Motor neuron (in vitro differentiated cells): ENCODE measurements around the gene GAL3ST2. TPM values are rescaled to one million over a fixed set of nuclear protein-coding genes. Genes with fewer than 3 reads are reported as not detected.
A peak's percentile ranks its signal among the peaks of the same experiment; 100 is the strongest.
"Not testable (repeated sequence)": the region's sequence is repeated elsewhere in the genome, so short reads cannot be mapped to it uniquely, and the experiment has no call there.

Experiments used
- ATAC-seq, 8 experiments: fragments of 200-7000 bp; cut with Tn5 transposase; replicated peaks in 6 of 8; 2 replicates each; pipeline ENCODE4 v1.8.0; 2021; ENCODE audit warnings: mild to moderate bottlenecking in 8 of 8, moderate library complexity in 8 of 8
- H3K27ac ChIP-seq, 2 donors: fragments of 250-450 bp; sonication (Bioruptor Pico); 2 replicates each; pipeline ENCODE4 v1.9.0; 2021; ENCODE audit warnings: antibody characterized with exemption in 2 of 2, mild to moderate bottlenecking in 2 of 2, moderate library complexity in 1 of 2
- H3K4me1 ChIP-seq, 2 donors: fragments of 250-450 bp; sonication (Bioruptor Pico); replicated peaks in 1 of 2; 2 replicates each; pipeline ENCODE4 v1.6.1; 2021; ENCODE audit warnings: antibody characterized with exemption in 2 of 2, mild to moderate bottlenecking in 2 of 2, moderate library complexity in 1 of 2
- H3K4me3 ChIP-seq, 5 donors: fragments of 250-450 bp; sonication (Bioruptor Pico); 2 replicates each; pipeline ENCODE4 v1.9.0; 2021; ENCODE audit warnings: antibody characterized with exemption in 5 of 5, mild to moderate bottlenecking in 5 of 5, moderate library complexity in 4 of 5
- WGBS, 10 experiments: fragments of 450-650 bp; shearing (Covaris generic); methylation state at CpG; one replicate each; pipeline ENCODE4 v1.0.0; 2022; 5-methylcytosine and 5-hydroxymethylcytosine counted together
- in situ Hi-C, 9 experiments: fragments of 400-800 bp; cut with MboI; loops; one replicate each; pipeline ENCODE4 v1.15.0; 2021; ENCODE audit warnings: low sequenced_read_pairs in 9 of 9, low pct_unique_long_range_greater_than_20kb in 2 of 9; ENCODE audit not compliant: unreplicated experiment in 9 of 9
- total RNA-seq, 8 experiments: library from RNA; unstranded; fragments of 300-600 nt; gene quantifications; 2 replicates each; pipeline versions ENCODE4 v1.2.3 to v1.2.4, GENCODE V29; 2022

Gene GAL3ST2
- total RNA-seq, 8 experiments from 2014 or later: 0.23 to 0.66 (median 0.43) TPM; not detected in 4

DNA sequence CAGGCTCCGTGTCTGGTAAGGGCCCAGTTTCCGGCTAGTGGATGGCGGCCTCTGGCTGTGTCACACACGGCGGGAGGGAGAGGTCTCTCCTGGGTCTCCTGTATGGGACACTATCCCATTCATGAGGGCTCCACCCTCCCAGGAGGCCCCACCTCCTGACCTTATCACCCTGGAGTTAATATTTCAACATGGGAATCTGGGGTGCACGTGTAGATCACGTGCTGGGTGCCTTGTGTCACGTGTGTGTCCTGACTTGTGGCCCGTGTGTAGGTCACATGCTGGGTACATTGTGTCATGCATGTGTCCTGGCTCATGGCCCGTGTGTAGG lies 42.3 kb downstream of the GAL3ST2 start:
- no peak for ATAC-seq
- Histone ChIP-seq H3K4me1 (no peaks in the 10 kb centered on the region), H3K27ac (no peak overlapping the region), H3K4me3 (no peak overlapping the region)
- 51 to 73% methylated on average over 3 to 6 of the region's 10 CpGs; no CpG with 5 or more reads in 8 of the 10 experiments for WGBS, 10 experiments
- in situ Hi-C loops: no loop called here

GRCh38 chr2:241819947-241820624 lies 43.5 kb downstream of the GAL3ST2 start:
- peak in 1 of 8 experiments; percentile 41 for ATAC-seq
- H3K27ac ChIP-seq, H3K4me3 ChIP-seq, H3K4me1 ChIP-seq, in situ Hi-C loops: not testable (repeated sequence)
- WGBS, 10 experiments: 83 to 90% (median 85%) methylated on average over 2 to 5 of the region's 27 CpGs; no CpG with 5 or more reads in 6 of the 10 experiments

DNA sequence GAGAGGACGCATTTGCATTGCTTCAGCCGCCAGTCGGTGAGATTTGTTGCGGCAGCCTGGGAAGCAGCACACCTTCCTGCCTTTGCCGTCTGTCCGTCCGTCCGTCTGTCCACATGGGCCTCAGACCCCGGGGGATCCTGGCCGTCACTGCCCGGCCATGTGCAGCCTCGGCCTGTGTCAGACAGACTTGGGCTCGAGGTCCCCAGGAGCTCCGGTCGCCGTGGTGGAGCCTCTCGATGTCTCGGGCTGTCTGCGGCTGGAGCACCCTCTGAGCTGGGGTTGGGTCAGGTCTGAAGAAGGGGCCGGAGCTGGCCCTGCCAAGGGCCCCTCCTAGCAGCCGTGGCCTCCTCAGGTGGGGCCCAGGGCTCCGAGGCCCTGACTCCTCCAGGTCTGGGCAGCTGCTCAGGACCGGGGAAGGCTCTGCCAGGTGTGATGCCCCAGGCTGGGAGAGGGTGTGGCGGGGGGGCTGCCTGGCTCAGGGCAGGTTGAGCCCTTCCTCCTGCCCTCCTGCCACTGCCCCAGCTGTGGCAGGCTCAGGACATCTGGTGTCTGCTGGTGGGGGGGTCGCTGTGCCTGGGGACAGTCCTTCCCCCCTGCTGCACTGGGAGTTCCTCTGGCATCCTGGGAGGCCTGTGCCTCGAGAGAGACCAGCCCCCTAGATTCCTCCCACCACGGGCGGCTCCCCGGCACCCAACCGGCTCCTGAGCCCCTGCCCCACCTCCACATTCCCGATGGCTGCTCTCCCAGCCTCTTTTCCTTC lies 44.2 kb downstream of the GAL3ST2 start:
- Histone ChIP-seq H3K4me3 (no peak overlapping the region), H3K27ac (no peak overlapping the region), H3K4me1 (no peaks in the 10 kb centered on the region)
- WGBS, 10 experiments: 73 to 84% methylated on average over 3 to 6 of the region's 31 CpGs; no CpG with 5 or more reads in 8 of the 10 experiments
- ATAC-seq: peak in 3 of 8 experiments; percentile 11 to 27 (median 12)
- in situ Hi-C loops: no loop called here

DNA sequence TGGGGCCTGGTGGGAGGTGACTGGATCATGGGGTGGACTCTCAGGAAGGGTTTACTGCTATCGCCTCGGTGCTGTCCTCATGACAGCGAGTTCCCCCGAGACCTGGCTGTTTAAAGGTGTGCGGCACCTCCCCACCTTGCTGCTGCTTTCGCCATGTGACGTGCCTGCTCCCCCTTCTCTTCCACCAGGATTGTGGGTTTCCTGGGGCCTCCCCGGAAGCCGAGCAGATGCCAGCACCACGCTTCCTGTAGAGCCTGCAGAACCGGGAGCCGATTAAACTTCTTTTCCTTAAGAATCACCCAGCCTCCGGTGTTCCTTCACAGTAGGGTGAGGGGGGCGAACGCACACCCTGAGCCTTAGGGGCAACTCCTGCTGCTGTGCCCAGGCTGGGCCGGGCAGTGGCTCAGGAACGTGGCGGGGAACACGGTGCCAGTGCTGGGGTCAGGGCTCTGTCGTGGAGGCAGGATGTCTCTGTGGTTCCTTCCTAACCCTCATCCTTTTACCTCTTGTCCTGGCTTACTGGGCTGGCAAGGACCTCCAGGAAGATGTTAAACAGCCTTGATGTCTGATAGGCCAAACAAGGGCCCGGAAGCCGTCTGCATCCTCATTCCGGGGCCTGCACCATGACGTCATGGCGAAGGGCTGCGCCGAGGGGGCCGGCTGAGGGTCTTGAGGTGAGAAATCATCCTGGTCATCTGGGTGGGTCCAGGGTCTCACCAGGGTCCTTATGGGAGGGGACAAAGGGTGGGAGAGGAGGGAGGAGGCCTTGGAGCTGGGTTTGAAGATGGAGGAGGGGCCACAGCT lies 45.0 kb downstream of the GAL3ST2 start:
- WGBS, 10 experiments: 60 to 100% (median 89%) methylated on average over 1 to 8 of the region's 28 CpGs; no CpG with 5 or more reads in 5 of the 10 experiments
- ATAC-seq: no peak

DNA sequence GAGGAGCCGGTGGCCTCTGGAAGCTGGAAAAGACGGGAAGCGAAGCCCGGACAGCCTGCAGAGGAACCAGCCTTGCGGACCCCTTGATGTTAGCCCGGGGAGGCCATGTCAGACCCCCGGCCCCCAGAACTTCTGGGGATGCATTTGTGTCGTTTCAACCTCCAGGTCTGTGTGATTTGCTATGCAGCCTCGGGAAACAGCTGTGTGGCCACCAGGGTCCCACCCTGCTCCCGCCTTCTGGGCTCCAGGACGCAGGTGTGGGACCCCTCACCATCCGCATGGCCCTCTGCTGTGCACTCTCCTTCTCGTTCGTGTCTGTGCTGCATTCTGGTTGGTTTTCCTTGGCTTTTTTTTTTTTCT lies 45.6 kb downstream of the GAL3ST2 start:
- H3K27ac ChIP-seq: no peak overlapping the region
- ATAC-seq: no peak
- H3K4me1 ChIP-seq: no peaks in the 10 kb centered on the region
- H3K4me3 ChIP-seq: no peak overlapping the region
- in situ Hi-C loops: no loop called here
- 20 to 95% (median 54%) methylated on average over 1 to 5 of the region's 14 CpGs; no CpG with 5 or more reads in 4 of the 10 experiments for WGBS, 10 experiments

More for the DNA sequence above, 45.0 kb downstream of the GAL3ST2 start:
- Histone ChIP-seq H3K27ac (no peak overlapping the region), H3K4me1 (no peaks in the 10 kb centered on the region), H3K4me3 (no peak overlapping the region)
- in situ Hi-C loops: no loop called here

GRCh38 chr2:241823531-241824437 lies 47.2 kb downstream of the GAL3ST2 start:
- in situ Hi-C loops, H3K27ac ChIP-seq, ATAC-seq, H3K4me1 ChIP-seq, H3K4me3 ChIP-seq: not testable (repeated sequence)
- 44 to 88% (median 81%) methylated on average over 1 to 29 of the region's 45 CpGs for WGBS, 10 experiments

GRCh38 chr2:241827394-241827793 lies 50.8 kb downstream of the GAL3ST2 start:
- 0 to 100% (median 75%) methylated on average over 1 to 2 of the region's 2 CpGs; no CpG with 5 or more reads in 1 of the 10 experiments for WGBS, 10 experiments
- H3K27ac ChIP-seq: no peak overlapping the region
- no peak overlapping the region for H3K4me3 ChIP-seq
- in situ Hi-C loops: no loop called here
- no peaks in the 10 kb centered on the region for H3K4me1 ChIP-seq
- ATAC-seq: no peak

GRCh38 chr2:241833101-241833663 lies 56.6 kb downstream of the GAL3ST2 start:
- H3K4me3 ChIP-seq: no peak overlapping the region
- H3K4me1 ChIP-seq: peaks cover 6 to 9% of the 10 kb centered on the region in 2 donors
- 4 to 100% (median 60%) methylated on average over 1 to 13 of the region's 13 CpGs for WGBS, 10 experiments
- in situ Hi-C loops: no loop called here
- ATAC-seq: peak; percentile 32 to 77 (median 62)
- no peak overlapping the region for H3K27ac ChIP-seq

DNA sequence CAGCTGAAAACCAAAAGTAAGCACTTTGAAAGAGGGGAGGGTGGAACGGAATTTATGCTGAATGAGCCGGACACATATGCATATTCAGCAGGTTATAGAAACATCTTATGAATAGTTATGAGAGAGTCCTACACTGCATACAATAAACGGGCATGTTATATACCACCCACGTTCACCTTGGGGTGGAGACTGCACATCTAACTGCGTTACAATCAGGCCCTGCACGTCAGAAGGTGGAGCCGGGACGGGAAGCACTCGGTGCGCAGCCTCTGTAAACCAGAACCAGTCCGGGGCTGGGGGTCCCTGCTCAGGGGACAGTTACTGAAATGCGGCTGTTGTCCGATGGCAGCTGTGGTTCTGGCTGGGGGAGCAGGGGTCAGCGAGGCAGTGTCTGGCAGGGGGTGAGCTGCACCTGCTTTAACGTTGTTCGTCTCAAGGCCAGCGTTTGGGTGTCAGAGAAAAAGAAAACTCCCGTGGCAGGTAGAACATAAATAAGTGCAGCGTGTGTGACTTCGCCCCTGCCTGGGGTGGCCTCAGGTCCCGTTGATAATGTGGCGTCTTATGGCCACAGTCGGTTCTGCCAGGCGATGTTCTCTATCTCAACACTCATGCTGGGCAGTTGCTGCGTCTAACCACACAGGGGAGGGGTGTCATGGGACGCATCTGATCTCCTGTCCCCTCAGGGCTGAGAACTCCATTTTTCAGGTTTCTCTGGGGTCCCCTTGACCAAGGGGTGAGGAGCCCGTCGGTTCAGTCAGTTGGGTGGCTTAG lies 57.3 kb downstream of the GAL3ST2 start:
- in situ Hi-C loops, H3K27ac ChIP-seq, H3K4me1 ChIP-seq, H3K4me3 ChIP-seq: not testable (repeated sequence)
- 0 to 100% (median 84%) methylated on average over 1 to 12 of the region's 28 CpGs; no CpG with 5 or more reads in 1 of the 10 experiments for WGBS, 10 experiments
- peak in 7 of 8 experiments; percentile 58 to 97 (median 65) for ATAC-seq

- no peak overlapping the region for H3K4me3 ChIP-seq
- WGBS, 10 experiments: 73 to 97% (median 93%) methylated on average over 1 to 9 of the region's 10 CpGs; no CpG with 5 or more reads in 1 of the 10 experiments
- ATAC-seq: no peak
- in situ Hi-C loops: no loop called here
- H3K27ac ChIP-seq: no peak overlapping the region
- H3K4me1 ChIP-seq: peaks cover 6 to 9% of the 10 kb centered on the region in 2 donors
These were observed 58.0 kb downstream of the GAL3ST2 start for GRCh38 chr2:241834527-241835210.

DNA sequence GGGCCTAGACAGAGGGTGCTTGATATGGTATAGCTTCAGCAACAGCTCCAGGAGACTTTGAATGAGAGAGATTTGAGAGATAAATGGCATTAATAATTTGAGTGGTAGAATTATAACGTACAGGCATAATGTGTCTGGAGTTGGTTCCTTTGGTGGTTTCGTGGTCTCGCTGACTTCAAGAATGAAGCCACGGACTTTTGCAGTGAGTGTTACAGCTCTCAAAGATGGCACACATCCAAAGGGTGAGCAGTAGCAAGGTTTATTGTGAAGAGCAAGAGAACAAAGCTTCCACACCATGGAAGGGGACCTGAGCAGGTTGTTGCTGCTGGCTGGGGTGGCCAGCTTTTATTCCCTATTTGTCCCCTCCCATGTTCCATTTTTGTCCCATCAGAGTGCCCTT lies 59.0 kb downstream of the GAL3ST2 start:
- WGBS, 10 experiments: 20 to 100% (median 86%) methylated on average over 1 to 4 of the region's 4 CpGs; no CpG with 5 or more reads in 4 of the 10 experiments
- in situ Hi-C loops: no loop called here
- ATAC-seq: no peak
- no peak overlapping the region for H3K4me3 ChIP-seq
- H3K27ac ChIP-seq: no peak overlapping the region
- peaks cover 6 to 9% of the 10 kb centered on the region in 2 donors for H3K4me1 ChIP-seq
